Stimulated activated CD8-positive, alpha-beta memory T cell treated with anti-CD3 and anti-CD28 coated beads, Interleukin-4, amount 100 ng/mL, for 1 hour (primary cell): ENCODE measurements around the gene PRSS57.
"Not testable (repeated sequence)": the region's sequence is repeated elsewhere in the genome, so short reads cannot be mapped to it uniquely, and the experiment has no call there.

ENCODE experiments used
- DNase-seq, 2 donors: peaks; one replicate each; pipeline ENCODE4 v3.0.0-alpha.2; 2020; ENCODE audit warnings: low read depth in 2 of 2, low spot score in 1 of 2

PRSS57 gene

GRCh38 chr19:723714-724113 is 28.5 kb upstream of the PRSS57 start:
- no peak for DNase-seq

GRCh38 chr19:723247-723646 is 28.0 kb upstream of the PRSS57 start:
- no peak for DNase-seq

- DNase-seq, result no peak
Observed at GRCh38 chr19:722553-723101, 27.4 kb upstream of the PRSS57 start.

- DNase-seq, result no peak
Observed at GRCh38 chr19:720345-721160, 25.3 kb upstream of the PRSS57 start.

GRCh38 chr19:719636-720344 is 24.5 kb upstream of the PRSS57 start:
- DNase-seq, result no peak

- no peak for DNase-seq
Observed at GRCh38 chr19:718991-719512, 23.8 kb upstream of the PRSS57 start.

GRCh38 chr19:718251-718951 is 23.1 kb upstream of the PRSS57 start:
- DNase-seq, result no peak

- DNase-seq, result no peak
Observed at GRCh38 chr19:715347-715746, 20.1 kb upstream of the PRSS57 start.

GRCh38 chr19:711254-711653 is 16.0 kb upstream of the PRSS57 start:
- no peak for DNase-seq

- no peak for DNase-seq
Observed at GRCh38 chr19:710767-711166, 15.5 kb upstream of the PRSS57 start.

GRCh38 chr19:709965-710571 is 14.8 kb upstream of the PRSS57 start:
- DNase-seq, result no peak

- no peak for DNase-seq
Observed at GRCh38 chr19:709196-709964, 14.1 kb upstream of the PRSS57 start.

GRCh38 chr19:708154-709143 is 13.2 kb upstream of the PRSS57 start, which contains the start of gene PALM:
PALM (plus strand) TSS chr19:708935; CDS start chr19:709147, 212 bp downstream.
- DNase-seq, result no peak

- no peak for DNase-seq
Observed at GRCh38 chr19:704447-704741, 9.1 kb upstream of the PRSS57 start.

- peak; percentile 15 to 35 for DNase-seq
Observed at GRCh38 chr19:703651-704446, 8.6 kb upstream of the PRSS57 start.

GRCh38 chr19:703329-703650 is 8.0 kb upstream of the PRSS57 start:
- no peak for DNase-seq

GRCh38 chr19:702847-703246 is 7.6 kb upstream of the PRSS57 start:
- not testable (repeated sequence) for DNase-seq

- DNase-seq, result not testable (repeated sequence)
Observed at GRCh38 chr19:699885-700284, 4.6 kb upstream of the PRSS57 start.
